ENCODE measurements around the gene AMPD2.

AMPD2 gene

DNA sequence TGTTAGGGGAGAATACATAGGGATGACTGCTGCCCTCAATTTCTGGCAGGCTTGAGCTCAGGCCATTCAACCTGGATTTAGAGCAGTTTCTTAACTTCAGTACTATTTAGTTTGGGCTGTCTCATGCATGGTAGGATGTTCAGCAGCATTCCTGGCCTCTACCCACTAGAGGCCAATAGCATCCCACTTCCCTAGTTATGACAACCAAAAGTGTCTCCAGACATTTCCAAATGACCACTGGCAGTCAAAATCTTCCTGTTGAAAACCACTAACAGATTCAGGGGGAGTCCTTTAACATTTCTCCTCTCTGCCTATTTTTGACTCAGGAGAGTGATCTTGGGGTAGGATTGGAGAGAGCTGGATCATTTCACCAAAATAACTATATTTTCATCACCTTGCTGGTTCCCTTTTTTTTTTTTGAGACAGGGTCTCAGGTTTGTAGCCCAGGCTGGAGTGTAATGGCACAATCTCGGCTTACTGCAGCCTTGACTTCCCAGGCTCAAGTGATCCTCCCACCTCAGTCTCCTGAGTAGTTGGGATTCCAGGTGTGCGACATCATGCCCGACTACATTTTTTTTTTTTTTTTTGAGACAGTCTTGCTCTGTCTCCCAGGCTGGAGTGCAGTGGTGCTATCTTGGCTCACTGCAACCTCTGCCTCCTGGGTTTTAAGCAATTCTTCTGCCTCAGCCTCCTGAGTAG lies 8.9 kb upstream of the AMPD2 start:
- Mint-ChIP-seq H3K9me3 (no peaks in the 10 kb centered on the region), H3K27ac (no peak overlapping the region), H3K27me3 (ENCODE audit: low read depth) (no peaks in the 10 kb centered on the region), H3K36me3 (ENCODE audit: low read depth) (no peaks in the 10 kb centered on the region), H3K4me1 (no peaks in the 10 kb centered on the region), H3K4me3 (no peak overlapping the region)
- TF ChIP-seq, protein P1, sequence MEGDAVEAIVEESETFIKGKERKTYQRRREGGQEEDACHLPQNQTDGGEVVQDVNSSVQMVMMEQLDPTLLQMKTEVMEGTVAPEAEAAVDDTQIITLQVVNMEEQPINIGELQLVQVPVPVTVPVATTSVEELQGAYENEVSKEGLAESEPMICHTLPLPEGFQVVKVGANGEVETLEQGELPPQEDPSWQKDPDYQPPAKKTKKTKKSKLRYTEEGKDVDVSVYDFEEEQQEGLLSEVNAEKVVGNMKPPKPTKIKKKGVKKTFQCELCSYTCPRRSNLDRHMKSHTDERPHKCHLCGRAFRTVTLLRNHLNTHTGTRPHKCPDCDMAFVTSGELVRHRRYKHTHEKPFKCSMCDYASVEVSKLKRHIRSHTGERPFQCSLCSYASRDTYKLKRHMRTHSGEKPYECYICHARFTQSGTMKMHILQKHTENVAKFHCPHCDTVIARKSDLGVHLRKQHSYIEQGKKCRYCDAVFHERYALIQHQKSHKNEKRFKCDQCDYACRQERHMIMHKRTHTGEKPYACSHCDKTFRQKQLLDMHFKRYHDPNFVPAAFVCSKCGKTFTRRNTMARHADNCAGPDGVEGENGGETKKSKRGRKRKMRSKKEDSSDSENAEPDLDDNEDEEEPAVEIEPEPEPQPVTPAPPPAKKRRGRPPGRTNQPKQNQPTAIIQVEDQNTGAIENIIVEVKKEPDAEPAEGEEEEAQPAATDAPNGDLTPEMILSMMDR (IDR thresholded peaks at IDR 0.05; ENCODE audit: unreplicated experiment in 3 of 3) = no peak

DNA sequence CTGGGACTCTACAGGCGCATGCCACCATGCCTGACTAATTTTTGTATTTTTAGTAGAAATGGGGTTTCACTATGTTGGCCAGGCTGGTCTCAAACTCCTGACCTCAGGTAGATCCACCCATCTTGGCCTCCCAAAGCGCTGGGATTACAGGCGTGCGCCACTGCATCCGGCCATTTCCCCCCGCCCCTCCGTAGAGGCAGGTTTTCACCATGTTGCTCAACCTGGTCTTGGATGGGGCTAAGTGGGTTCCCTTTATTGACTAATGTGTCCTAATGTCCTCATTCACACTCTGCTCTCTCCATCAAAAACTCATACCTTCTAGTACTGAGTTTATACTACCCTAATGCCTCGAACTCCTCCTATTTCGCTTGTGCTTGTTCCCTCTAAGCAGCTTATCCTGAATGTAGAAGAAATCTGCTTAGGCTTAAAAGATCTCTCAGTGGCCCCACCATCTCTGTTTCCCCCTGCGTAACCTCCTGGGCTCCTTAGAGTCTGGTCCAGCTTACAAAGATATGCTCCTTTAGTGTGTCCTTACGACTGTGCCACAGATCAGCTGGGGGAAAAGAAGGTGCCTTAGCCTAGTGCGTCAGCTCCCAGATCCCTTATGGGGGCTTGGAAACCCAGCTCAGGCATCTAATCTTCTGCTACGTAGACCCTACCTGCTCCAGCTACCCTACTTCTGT lies 8.2 kb upstream of the AMPD2 start:
- H3K4me1 Mint-ChIP-seq = peaks cover 2% of the 10 kb centered on the region
- no peak overlapping the region for H3K4me3 Mint-ChIP-seq
- H3K36me3 Mint-ChIP-seq (ENCODE audit: low read depth) = no peaks in the 10 kb centered on the region
- TF ChIP-seq, protein P1 (IDR thresholded peaks at IDR 0.05; ENCODE audit: unreplicated experiment in 3 of 3) = no peak
- H3K9me3 Mint-ChIP-seq = no peaks in the 10 kb centered on the region
- H3K27ac Mint-ChIP-seq = no peak overlapping the region
- no peaks in the 10 kb centered on the region for H3K27me3 Mint-ChIP-seq (ENCODE audit: low read depth)

DNA sequence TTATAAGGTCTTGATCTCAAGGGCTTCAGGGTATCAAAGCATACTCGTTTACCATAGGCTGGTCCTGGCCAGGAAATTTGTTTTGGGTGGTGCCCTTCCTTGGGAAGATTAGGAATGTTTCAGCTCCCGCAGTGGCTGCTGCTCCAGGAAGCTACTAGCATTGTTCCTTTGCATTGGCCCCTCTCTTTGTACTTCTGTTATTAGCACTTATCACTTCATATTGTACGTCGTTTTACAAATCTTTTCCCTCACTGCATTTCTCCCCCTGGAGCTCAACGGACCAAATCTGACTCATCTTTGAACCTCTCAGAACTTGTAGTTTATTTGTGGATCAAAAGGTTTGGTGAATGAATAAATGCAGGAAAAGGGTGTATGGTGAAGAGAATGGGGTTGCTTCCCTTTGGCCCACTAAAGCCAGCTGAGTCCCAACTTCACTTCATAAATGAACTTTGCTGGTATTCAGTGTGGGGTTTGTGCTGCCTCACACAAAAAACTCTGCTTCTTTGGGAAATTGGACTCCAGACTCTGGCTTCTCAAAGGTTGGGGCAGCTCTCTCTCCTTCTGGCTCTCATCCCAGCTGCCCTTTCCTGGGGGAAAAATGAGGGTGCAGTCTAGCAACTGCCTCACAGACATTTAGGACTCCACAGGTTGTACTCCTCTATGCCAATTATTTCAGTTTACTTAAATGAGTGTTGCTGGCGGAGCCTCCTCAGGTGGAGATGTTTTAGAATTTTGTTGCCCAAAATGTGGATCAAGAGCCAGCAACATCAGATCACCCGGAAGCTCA lies 6.1 kb upstream of the AMPD2 start:
- H3K4me1 Mint-ChIP-seq = peaks cover 17% of the 10 kb centered on the region
- no peaks in the 10 kb centered on the region for H3K9me3 Mint-ChIP-seq
- H3K36me3 Mint-ChIP-seq (ENCODE audit: low read depth) = no peaks in the 10 kb centered on the region

DNA sequence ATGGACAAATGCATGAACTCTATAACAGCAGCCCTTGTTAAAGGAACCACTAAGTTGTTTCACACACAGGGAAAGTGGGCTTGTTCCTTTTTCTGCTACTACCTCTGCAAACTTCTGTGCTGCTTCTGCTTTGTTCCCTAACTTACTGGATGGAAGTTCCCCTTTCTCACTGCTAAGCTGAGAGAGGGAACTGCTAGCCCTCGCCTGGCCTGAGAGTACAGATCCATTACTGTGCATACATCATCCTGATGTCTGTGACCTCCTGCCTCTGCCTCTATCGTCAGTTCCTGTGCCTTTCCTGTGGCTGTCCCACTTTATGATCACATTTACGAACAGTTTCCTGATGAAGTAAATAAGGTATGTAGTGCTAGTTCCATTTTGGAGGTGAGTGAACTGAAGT lies 3.8 kb upstream of the AMPD2 start:
- no peak overlapping the region for H3K4me3 Mint-ChIP-seq
- H3K4me1 Mint-ChIP-seq = peaks cover 28% of the 10 kb centered on the region
- H3K36me3 Mint-ChIP-seq (ENCODE audit: low read depth) = no peaks in the 10 kb centered on the region
- no peaks in the 10 kb centered on the region for H3K9me3 Mint-ChIP-seq
- TF ChIP-seq, protein P1 (IDR thresholded peaks at IDR 0.05; ENCODE audit: unreplicated experiment in 3 of 3) = no peak
- H3K27me3 Mint-ChIP-seq (ENCODE audit: low read depth) = no peaks in the 10 kb centered on the region
- H3K27ac Mint-ChIP-seq = peak overlapping the region; percentile 37 to 86 (median 60)

More for the DNA sequence above, 6.1 kb upstream of the AMPD2 start:
- H3K27ac Mint-ChIP-seq = peak overlapping the region in 1 of 3 experiments; percentile 13
- TF ChIP-seq, protein P1 (IDR thresholded peaks at IDR 0.05; ENCODE audit: unreplicated experiment in 3 of 3) = no peak
- no peak overlapping the region for H3K4me3 Mint-ChIP-seq
- no peaks in the 10 kb centered on the region for H3K27me3 Mint-ChIP-seq (ENCODE audit: low read depth)

DNA sequence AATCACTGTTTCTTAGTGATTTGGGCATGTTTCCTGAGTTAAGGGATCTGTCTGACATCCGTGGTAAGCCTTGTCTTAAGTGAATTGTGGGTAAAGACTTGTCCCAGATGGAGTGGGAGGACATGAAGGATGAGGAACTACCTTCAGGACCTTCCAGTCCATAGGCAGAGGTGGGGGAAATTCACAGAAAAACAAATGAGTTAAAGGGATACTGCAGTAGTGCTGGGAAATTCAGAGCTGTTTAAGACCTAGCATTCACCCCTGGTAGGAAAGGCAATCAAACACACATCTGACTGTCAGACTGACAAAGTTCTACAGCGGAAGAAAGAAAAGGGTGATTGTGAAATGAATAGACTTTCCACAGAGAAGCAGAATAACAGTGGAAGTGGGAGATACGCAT lies 3.2 kb upstream of the AMPD2 start:
- Mint-ChIP-seq H3K9me3 (no peaks in the 10 kb centered on the region), H3K36me3 (ENCODE audit: low read depth) (no peaks in the 10 kb centered on the region), H3K4me3 (peak overlapping the region; percentile 8 to 37 (median 26)), H3K27ac (peak overlapping the region; percentile 37 to 86 (median 60)), H3K4me1 (peaks cover 29% of the 10 kb centered on the region), H3K27me3 (ENCODE audit: low read depth) (no peaks in the 10 kb centered on the region)
- TF ChIP-seq, protein P1 (IDR thresholded peaks at IDR 0.05; ENCODE audit: unreplicated experiment in 3 of 3) = no peak

Data from nephron (organoid).